Left ventricle myocardium inferior (tissue), 1 donor: ENCODE results near the gene FSIP2. TPM values are rescaled to one million over a fixed set of nuclear protein-coding genes. Genes with fewer than 3 reads are reported as not detected.

Experiments
- DNase-seq: peaks from one replicate; pipeline ENCODE4 v3.0.0-alpha.2; 2020
- H3K27ac ChIP-seq: fragments of 200-600 bp; replicated peaks from 2 replicates; pipeline ENCODE4 v1.8.0; 2021
- H3K27me3 ChIP-seq: fragments of 200-600 bp; 2 replicates; pipeline ENCODE4 v1.8.0; 2021; ENCODE audit warnings: low read depth
- H3K36me3 ChIP-seq: fragments of 200-600 bp; 2 replicates; pipeline ENCODE4 v1.8.0; 2021
- H3K4me1 ChIP-seq: fragments of 200-600 bp; 2 replicates; pipeline ENCODE4 v1.8.0; 2021
- H3K4me3 ChIP-seq: fragments of 200-600 bp; 2 replicates; pipeline ENCODE4 v1.8.0; 2021; ENCODE audit warnings: mild to moderate bottlenecking, moderate library complexity
- H3K9me3 ChIP-seq: fragments of 200-600 bp; replicated peaks from 2 replicates; pipeline ENCODE4 v1.8.0; 2021
- CTCF ChIP-seq: fragments of 200-600 bp; IDR thresholded peaks from 2 replicates; pipeline ENCODE4 v1.8.0; 2021; ENCODE audit warnings: antibody characterized with exemption, mild to moderate bottlenecking, borderline replicate concordance
- intact Hi-C: fragments of 100-400 bp; cut with micrococcal nuclease; formaldehyde crosslinking; loops from one replicate; pipeline ENCODE4 v1.11.0; 2022
- total RNA-seq: library from RNA; stranded (reverse); fragmentation: NEBNext Ultra II Directional; extraction: Animal tissue kit (Norgen Biotek cat#: 25700); gene quantifications from one replicate; pipeline ENCODE4 v1.2.1, GENCODE V29; 2021
- donor health status: DM: no; HTN: yes; CAD: no; lungs with severe emphysema.

Gene FSIP2
- total RNA-seq, 1 donor from 2014 or later: 0.05 TPM

GRCh38 chr2:185782223-185782769, 43.7 kb downstream of the FSIP2 start:
- no peak for TF ChIP-seq CTCF
- Histone ChIP-seq H3K4me3 (no peak overlapping the region), H3K27me3 (no peaks in the 10 kb centered on the region), H3K36me3 (no peaks in the 10 kb centered on the region), H3K9me3 (no peaks in the 10 kb centered on the region), H3K27ac (no peak overlapping the region), H3K4me1 (no peaks in the 10 kb centered on the region)
- no peak for DNase-seq
- intact Hi-C loops: no loop called here

GRCh38 chr2:185785156-185785555, 46.6 kb downstream of the FSIP2 start:
- Histone ChIP-seq H3K27me3 (no peaks in the 10 kb centered on the region), H3K4me3 (no peak overlapping the region), H3K36me3 (no peaks in the 10 kb centered on the region), H3K4me1 (no peaks in the 10 kb centered on the region), H3K9me3 (no peaks in the 10 kb centered on the region), H3K27ac (no peak overlapping the region)
- no peak for TF ChIP-seq CTCF
- no peak for DNase-seq
- intact Hi-C loops: no loop called here

- H3K4me3 ChIP-seq: no peak overlapping the region
- intact Hi-C loops: no loop called here
These were observed 47.4 kb downstream of the FSIP2 start for GRCh38 chr2:185785851-185786473.

GRCh38 chr2:185787227-185788145, 48.9 kb downstream of the FSIP2 start:
- H3K27ac ChIP-seq: no peak overlapping the region
- no peak for TF ChIP-seq CTCF
- no peak for DNase-seq
- no peak overlapping the region for H3K4me3 ChIP-seq
- no peaks in the 10 kb centered on the region for H3K9me3 ChIP-seq
- H3K36me3 ChIP-seq: no peaks in the 10 kb centered on the region
- intact Hi-C loops: no loop called here
- no peaks in the 10 kb centered on the region for H3K27me3 ChIP-seq
- no peaks in the 10 kb centered on the region for H3K4me1 ChIP-seq

More at GRCh38 chr2:185785851-185786473, 47.4 kb downstream of the FSIP2 start:
- no peak for TF ChIP-seq CTCF
- Histone ChIP-seq H3K36me3 (no peaks in the 10 kb centered on the region), H3K27me3 (no peaks in the 10 kb centered on the region), H3K27ac (no peak overlapping the region), H3K9me3 (no peaks in the 10 kb centered on the region), H3K4me1 (no peaks in the 10 kb centered on the region)
- no peak for DNase-seq

GRCh38 chr2:185790361-185790760, 51.8 kb downstream of the FSIP2 start:
- H3K4me3 ChIP-seq: no peak overlapping the region
- DNase-seq: no peak
- no peak for TF ChIP-seq CTCF
- no peaks in the 10 kb centered on the region for H3K27me3 ChIP-seq
- H3K9me3 ChIP-seq: no peaks in the 10 kb centered on the region
- no peaks in the 10 kb centered on the region for H3K36me3 ChIP-seq
- intact Hi-C loops: no loop called here
- H3K4me1 ChIP-seq: no peaks in the 10 kb centered on the region
- H3K27ac ChIP-seq: no peak overlapping the region
